H9 (cell line): ENCODE data around the gene CTBS. TPM values are rescaled to one million over a fixed set of nuclear protein-coding genes. Genes with fewer than 3 reads are reported as not detected.

ENCODE experiments used
- DNase-seq: peaks from one replicate; pipeline ENCODE4 v3.0.0-alpha.2; 2017
- H2AFZ ChIP-seq: one replicate; pipeline ENCODE4 v1.6.1; 2013; ENCODE audit warnings: mild to moderate bottlenecking, low read length, control low read depth, moderate library complexity
- H2AK5ac ChIP-seq: 2 replicates; pipeline ENCODE4 v1.6.1; 2013; ENCODE audit warnings: low read length, control low read depth, mixed read lengths; ENCODE audit not compliant: insufficient read length
- H2BK120ac ChIP-seq: one replicate; pipeline ENCODE4 v1.6.1; 2013; ENCODE audit warnings: low read depth, mild to moderate bottlenecking, low read length, control low read depth, inconsistent platforms; ENCODE audit not compliant: poor library complexity, severe bottlenecking
- H2BK12ac ChIP-seq: 2 replicates; pipeline ENCODE4 v1.6.1; 2013; ENCODE audit warnings: low read length, control low read depth, mixed read lengths, low read depth; ENCODE audit not compliant: insufficient read length
- H2BK15ac ChIP-seq: 2 replicates; pipeline ENCODE4 v1.6.1; 2013; ENCODE audit warnings: low read depth, low read length, control low read depth
- H2BK20ac ChIP-seq: one replicate; pipeline ENCODE4 v1.6.1; 2013; ENCODE audit warnings: low read depth, mild to moderate bottlenecking, low read length, control low read depth, inconsistent platforms; ENCODE audit not compliant: poor library complexity, severe bottlenecking
- H2BK5ac ChIP-seq: 2 replicates; pipeline ENCODE4 v1.6.1; 2013; ENCODE audit warnings: low read length, control low read depth, mixed read lengths; ENCODE audit not compliant: insufficient read length
- H3K14ac ChIP-seq: 2 replicates; pipeline ENCODE4 v1.6.1; 2013; ENCODE audit warnings: low read length, control low read depth; ENCODE audit not compliant: insufficient read depth
- H3K18ac ChIP-seq: 2 replicates; pipeline ENCODE4 v1.6.1; 2013; ENCODE audit warnings: low read depth, mild to moderate bottlenecking, mixed read lengths, low read length, control low read depth; ENCODE audit not compliant: insufficient read length
- H3K23ac ChIP-seq: 2 replicates; pipeline ENCODE4 v1.6.1; 2013; ENCODE audit warnings: low read length, control low read depth, mixed read lengths, low read depth; ENCODE audit not compliant: insufficient read length
- H3K23me2 ChIP-seq: 2 replicates; pipeline ENCODE4 v1.6.1; 2013; ENCODE audit warnings: low read depth, mild to moderate bottlenecking, mixed read lengths, low read length, control low read depth; ENCODE audit not compliant: insufficient read length, poor library complexity, severe bottlenecking
- H3K27ac ChIP-seq: 2 replicates; pipeline ENCODE4 v1.5.1; 2013; ENCODE audit warnings: low read length, control low read depth, mixed read lengths, low read depth; ENCODE audit not compliant: insufficient read length
- H3K27me3 ChIP-seq: 2 replicates; pipeline ENCODE4 v1.6.1; 2013; ENCODE audit warnings: low read length, control low read depth, inconsistent platforms; ENCODE audit not compliant: insufficient read depth
- H3K4ac ChIP-seq: 2 replicates; pipeline ENCODE4 v1.6.1; 2013; ENCODE audit warnings: low read depth, mild to moderate bottlenecking, control low read depth, inconsistent platforms, low read length, moderate library complexity
- H3K4me1 ChIP-seq: 2 replicates; pipeline ENCODE4 v1.6.1; 2013; ENCODE audit warnings: low read length, control low read depth, inconsistent platforms; ENCODE audit not compliant: insufficient read depth
- H3K4me2 ChIP-seq: 2 replicates; pipeline ENCODE4 v1.6.1; 2013; ENCODE audit warnings: low read length, control low read depth, mixed read lengths; ENCODE audit not compliant: insufficient read length, insufficient read depth
- H3K56ac ChIP-seq: 2 replicates; pipeline ENCODE4 v1.6.1; 2013; ENCODE audit warnings: low read depth, mild to moderate bottlenecking, mixed read lengths, low read length, control low read depth; ENCODE audit not compliant: insufficient read length
- H3K79me1 ChIP-seq: 2 replicates; pipeline ENCODE4 v1.6.1; 2013; ENCODE audit warnings: low read depth, mild to moderate bottlenecking, moderate library complexity, low read length, control low read depth, inconsistent platforms; ENCODE audit not compliant: insufficient read depth, poor library complexity, severe bottlenecking
- H3K79me2 ChIP-seq: 2 replicates; pipeline ENCODE4 v1.6.1; 2013; ENCODE audit warnings: low read length, control low read depth, inconsistent platforms; ENCODE audit not compliant: insufficient read depth
- H3K9ac ChIP-seq: 2 replicates; pipeline ENCODE4 v1.6.1; 2013; ENCODE audit warnings: low read length, control low read depth, mixed read lengths; ENCODE audit not compliant: insufficient read length; ENCODE audit errors: extremely low read depth
- H3K9me3 ChIP-seq: one replicate; pipeline ENCODE4 v1.6.1; 2013; ENCODE audit warnings: low read depth, low read length, inconsistent platforms; ENCODE audit not compliant: control insufficient read depth
- H3T11ph ChIP-seq: one replicate; pipeline ENCODE4 v1.6.1; 2013; ENCODE audit warnings: mild to moderate bottlenecking, low read length, control low read depth, inconsistent platforms
- H4K20me1 ChIP-seq: one replicate; pipeline ENCODE4 v1.6.1; 2013; ENCODE audit not compliant: control insufficient read depth, insufficient read length, insufficient read depth
- H4K5ac ChIP-seq: 2 replicates; pipeline ENCODE4 v1.6.1; 2013; ENCODE audit warnings: low read depth, mild to moderate bottlenecking, mixed read lengths, low read length, control low read depth; ENCODE audit not compliant: insufficient read length
- H4K8ac ChIP-seq: replicated peaks from 2 replicates; pipeline ENCODE4 v1.6.1; 2013; ENCODE audit warnings: low read length, control low read depth, mixed read lengths, low read depth; ENCODE audit not compliant: insufficient read length
- H4K91ac ChIP-seq: 2 replicates; pipeline ENCODE4 v1.6.1; 2013; ENCODE audit warnings: low read depth, mild to moderate bottlenecking, moderate library complexity, mixed read lengths, low read length, control low read depth; ENCODE audit not compliant: insufficient read length
- H3K27ac Mint-ChIP-seq, 3 experiments: 2 replicates in 2 of 3; 3 replicates in 1 of 3; pipeline ENCODE4 v1.8.0; 2020 to 2021; ENCODE audit warnings: mixed read lengths in 3 of 3, mild to moderate bottlenecking in 1 of 3, moderate library complexity in 1 of 3
- H3K27me3 Mint-ChIP-seq: 2 replicates; pipeline ENCODE4 v1.8.0; 2021; ENCODE audit warnings: low read depth, mild to moderate bottlenecking, moderate library complexity, mixed read lengths
- H3K36me3 Mint-ChIP-seq, 3 experiments: 2 replicates in 2 of 3; 3 replicates in 1 of 3; pipeline ENCODE4 v1.8.0; 2020 to 2021; ENCODE audit warnings: low read depth in 3 of 3, mixed read lengths in 3 of 3; ENCODE audit not compliant: insufficient read depth in 1 of 3
- H3K4me1 Mint-ChIP-seq, 2 experiments: 2 replicates each; pipeline ENCODE4 v1.8.0; 2020; ENCODE audit warnings: mixed read lengths in 2 of 2
- H3K4me3 Mint-ChIP-seq, 2 experiments: 2 replicates in 1 of 2; 3 replicates in 1 of 2; pipeline ENCODE4 v1.8.0; 2020 to 2021; ENCODE audit warnings: mild to moderate bottlenecking in 2 of 2, mixed read lengths in 2 of 2, moderate library complexity in 1 of 2
- H3K9me3 Mint-ChIP-seq, 2 experiments: 2 replicates in 1 of 2; 3 replicates in 1 of 2; pipeline ENCODE4 v1.8.0; 2020; ENCODE audit warnings: mild to moderate bottlenecking in 2 of 2, mixed read lengths in 2 of 2, moderate library complexity in 1 of 2
- WGBS: extraction: QIAGEN DNeasy Blood & Tissue Kit; methylation state at CpG from one replicate; pipeline ENCODE4 v1.1.7; 2013; ENCODE audit warnings: missing lambda C conversion rate, low lambda C conversion rate, mixed read lengths; ENCODE audit not compliant: insufficient read length; ENCODE audit errors: extremely low coverage; 5-methylcytosine and 5-hydroxymethylcytosine counted together
- total RNA-seq: library from RNA; stranded (reverse); gene quantifications from 2 replicates; pipeline ENCODE4 v1.2.1, GENCODE V29; 2021
- TF ChIP-seq, protein P1 (sequence below): fragments of 200-600 bp; sonication (generic); conservative IDR thresholded peaks from 3 replicates; pipeline ENCODE4 v1.8.0; 2021; ENCODE audit warnings: antibody characterized with exemption, mild to moderate bottlenecking

The CTBS gene
- total RNA-seq, 1 experiment from 2014 or later, result 2.8 TPM

DNA sequence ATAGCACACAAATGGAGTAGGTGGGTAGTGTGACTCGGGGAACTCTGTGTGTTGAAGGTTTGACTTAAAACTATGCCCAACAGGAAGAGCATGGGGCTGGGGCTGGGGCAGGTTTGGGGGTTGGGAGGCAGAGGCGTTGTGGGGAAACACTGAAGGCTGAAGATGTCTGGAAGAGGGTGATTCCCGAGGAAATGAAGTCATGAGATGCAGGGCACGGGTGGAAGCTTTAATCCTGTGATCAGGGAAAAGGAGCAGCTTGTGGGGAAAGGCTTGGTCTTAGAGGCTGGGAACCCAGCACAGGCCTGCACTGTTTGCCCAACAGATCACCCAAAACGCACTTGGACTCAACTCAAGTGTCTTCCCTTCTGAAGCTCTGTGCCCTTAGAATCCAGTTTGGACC is 26.6 kb upstream of the CTBS start:
- Histone ChIP-seq H4K5ac (no peak overlapping the region), H3K79me2 (no peaks in the 10 kb centered on the region), H3K27me3 (no peaks in the 10 kb centered on the region; the same call in 1 of the 2 replicates), H2BK12ac (no peak overlapping the region), H2AFZ (no peak overlapping the region), H2BK15ac (no peak overlapping the region), H3K23me2 (no peaks in the 10 kb centered on the region), H3K9ac (no peak overlapping the region), H3T11ph (no peak overlapping the region), H3K23ac (no peak overlapping the region), H4K20me1 (no peaks in the 10 kb centered on the region), H3K4me1 (no peaks in the 10 kb centered on the region), H3K27ac (no peak overlapping the region), H3K79me1 (no peaks in the 10 kb centered on the region), H4K91ac (no peak overlapping the region), H3K56ac (no peak overlapping the region), H2BK120ac (no peak overlapping the region), H2BK20ac (no peak overlapping the region), H2AK5ac (no peak overlapping the region), H3K14ac (no peak overlapping the region), H4K8ac (no peak overlapping the region), H3K18ac (no peak overlapping the region), H3K9me3 (peaks cover 9% of the 10 kb centered on the region), H2BK5ac (no peak overlapping the region), H3K4me2 (no peak overlapping the region), H3K4ac (no peak overlapping the region)
- Mint-ChIP-seq H3K4me1 (peaks cover 16 to 20% of the 10 kb centered on the region in 2 experiments), H3K9me3 (peaks cover 18 to 21% of the 10 kb centered on the region in 2 experiments), H3K27ac (no peak overlapping the region; a peak in 1 of 7 replicates), H3K27me3 (peaks cover 4% of the 10 kb centered on the region), H3K4me3 (no peak overlapping the region), H3K36me3 (peaks cover 9 to 17% (median 16%) of the 10 kb centered on the region in 3 experiments)
- TF ChIP-seq, protein P1, sequence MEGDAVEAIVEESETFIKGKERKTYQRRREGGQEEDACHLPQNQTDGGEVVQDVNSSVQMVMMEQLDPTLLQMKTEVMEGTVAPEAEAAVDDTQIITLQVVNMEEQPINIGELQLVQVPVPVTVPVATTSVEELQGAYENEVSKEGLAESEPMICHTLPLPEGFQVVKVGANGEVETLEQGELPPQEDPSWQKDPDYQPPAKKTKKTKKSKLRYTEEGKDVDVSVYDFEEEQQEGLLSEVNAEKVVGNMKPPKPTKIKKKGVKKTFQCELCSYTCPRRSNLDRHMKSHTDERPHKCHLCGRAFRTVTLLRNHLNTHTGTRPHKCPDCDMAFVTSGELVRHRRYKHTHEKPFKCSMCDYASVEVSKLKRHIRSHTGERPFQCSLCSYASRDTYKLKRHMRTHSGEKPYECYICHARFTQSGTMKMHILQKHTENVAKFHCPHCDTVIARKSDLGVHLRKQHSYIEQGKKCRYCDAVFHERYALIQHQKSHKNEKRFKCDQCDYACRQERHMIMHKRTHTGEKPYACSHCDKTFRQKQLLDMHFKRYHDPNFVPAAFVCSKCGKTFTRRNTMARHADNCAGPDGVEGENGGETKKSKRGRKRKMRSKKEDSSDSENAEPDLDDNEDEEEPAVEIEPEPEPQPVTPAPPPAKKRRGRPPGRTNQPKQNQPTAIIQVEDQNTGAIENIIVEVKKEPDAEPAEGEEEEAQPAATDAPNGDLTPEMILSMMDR, result no peak
- WGBS, result no CpG with 5 or more reads among the region's 5 CpGs
- DNase-seq, result no peak
